Stimulated activated CD4-positive, alpha-beta T cell treated with anti-CD3 and anti-CD28 coated beads, Interleukin-1b, Interleukin-23, amount 100 ng/mL, for 1 hour (primary cell): ENCODE results near the gene CDC14A.

Source experiments
- DNase-seq, 2 donors: peaks; one replicate each; pipeline ENCODE4 v3.0.0-alpha.2; 2020; ENCODE audit warnings: low read depth in 2 of 2

CDC14A gene

GRCh38 chr1:100445565-100445964 is 93.3 kb downstream of the CDC14A start:
- DNase-seq, result no peak

DNA sequence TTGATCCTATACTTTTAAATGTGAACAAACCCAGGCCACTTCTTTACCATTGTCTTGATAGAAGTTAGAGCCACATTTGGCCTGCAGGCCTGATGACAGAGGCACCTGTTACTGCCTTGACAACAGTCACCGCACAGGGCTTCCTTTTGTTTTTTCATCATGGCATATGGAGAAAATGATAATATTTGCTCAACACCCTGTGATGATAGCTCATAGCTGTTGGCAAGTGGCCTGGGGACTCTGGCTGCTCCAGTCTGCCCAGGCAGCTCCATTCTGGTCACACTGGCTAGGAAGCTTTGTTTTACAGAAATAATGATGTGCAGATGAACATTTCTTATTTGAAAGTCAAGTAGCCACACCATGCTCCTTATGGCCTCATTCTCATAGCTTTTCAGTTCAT is 96.1 kb downstream of the CDC14A start:
- no peak for DNase-seq

- DNase-seq, result no peak
Measured at GRCh38 chr1:100449477-100449876, 97.2 kb downstream of the CDC14A start.

- no peak for DNase-seq
Measured at GRCh38 chr1:100452641-100453040, 100.3 kb downstream of the CDC14A start.

- no peak for DNase-seq
Measured at GRCh38 chr1:100455478-100456072, 103.3 kb downstream of the CDC14A start.

DNA sequence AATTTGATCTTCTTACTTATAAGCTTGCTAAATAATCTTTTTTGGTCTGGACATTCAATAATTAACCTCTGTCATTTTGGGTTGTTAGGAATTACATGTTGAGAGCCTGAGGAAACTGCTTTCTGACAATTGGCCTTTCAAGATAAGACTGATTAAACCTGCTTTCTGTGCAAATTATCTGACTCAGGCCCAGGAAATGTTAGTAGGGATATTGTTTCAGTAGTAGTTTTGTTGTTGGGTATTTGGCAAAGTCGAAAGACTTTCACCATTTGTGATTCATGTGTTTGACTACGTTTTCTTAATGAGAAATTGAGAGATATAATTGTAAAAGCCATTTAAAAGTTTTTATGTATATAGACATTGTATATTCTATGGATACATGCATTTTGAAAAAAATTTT is 104.6 kb downstream of the CDC14A start:
- DNase-seq, result no peak

DNA sequence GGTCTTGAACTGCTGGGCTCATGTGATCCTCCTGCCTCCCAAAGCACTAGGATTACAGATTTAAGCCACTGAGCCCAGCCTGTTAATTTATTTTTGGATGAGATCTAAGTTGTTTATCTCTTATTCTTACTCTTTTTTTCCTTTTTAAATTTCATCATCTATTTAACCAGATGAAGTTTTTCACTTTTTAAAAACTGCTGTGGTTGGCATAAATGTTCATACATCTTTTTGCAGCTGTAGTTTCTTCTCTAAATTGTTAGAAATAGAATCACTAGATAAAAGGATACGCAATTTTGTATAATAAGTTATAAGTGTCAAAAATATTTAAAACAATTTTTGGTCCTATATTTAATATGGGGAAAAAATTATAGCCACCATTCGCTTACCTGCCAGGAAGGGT is 105.4 kb downstream of the CDC14A start:
- DNase-seq, result no peak

- DNase-seq, result no peak
Measured at GRCh38 chr1:100458661-100459357, 106.5 kb downstream of the CDC14A start.

GRCh38 chr1:100459358-100460114 is 107.2 kb downstream of the CDC14A start:
- peak in 1 of 2 donors; percentile 37 for DNase-seq

- DNase-seq, result no peak
Measured at GRCh38 chr1:100461222-100461621, 108.9 kb downstream of the CDC14A start.

DNA sequence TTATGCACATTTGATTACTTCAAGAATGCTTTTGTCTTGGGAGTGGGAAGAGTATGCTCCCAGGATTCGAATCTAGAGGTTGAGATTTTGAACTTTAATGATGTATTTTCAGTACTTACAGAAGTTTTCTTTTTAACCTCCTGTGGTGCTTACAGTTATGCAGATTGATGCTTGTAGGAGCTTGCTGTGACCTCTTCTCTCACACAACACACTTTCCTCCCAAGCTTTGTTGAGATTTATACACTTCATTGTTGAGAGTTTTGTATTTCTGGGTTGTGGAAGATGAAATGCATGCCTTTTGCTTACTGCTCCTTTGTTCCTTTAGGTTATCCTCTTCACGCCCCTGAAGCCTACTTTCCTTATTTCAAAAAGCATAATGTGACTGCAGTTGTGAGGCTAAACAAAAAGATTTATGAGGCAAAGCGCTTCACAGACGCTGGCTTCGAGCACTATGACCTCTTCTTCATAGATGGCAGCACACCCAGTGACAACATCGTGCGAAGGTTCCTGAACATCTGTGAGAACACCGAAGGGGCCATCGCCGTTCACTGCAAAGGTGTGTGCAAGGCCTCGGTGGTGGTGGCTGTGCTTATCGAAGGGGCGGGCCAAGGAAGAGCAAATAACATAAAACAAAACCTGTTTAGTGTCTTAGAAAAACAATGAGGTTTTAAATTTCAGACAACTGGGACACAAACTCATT is 110.2 kb downstream of the CDC14A start:
- no peak for DNase-seq

DNA sequence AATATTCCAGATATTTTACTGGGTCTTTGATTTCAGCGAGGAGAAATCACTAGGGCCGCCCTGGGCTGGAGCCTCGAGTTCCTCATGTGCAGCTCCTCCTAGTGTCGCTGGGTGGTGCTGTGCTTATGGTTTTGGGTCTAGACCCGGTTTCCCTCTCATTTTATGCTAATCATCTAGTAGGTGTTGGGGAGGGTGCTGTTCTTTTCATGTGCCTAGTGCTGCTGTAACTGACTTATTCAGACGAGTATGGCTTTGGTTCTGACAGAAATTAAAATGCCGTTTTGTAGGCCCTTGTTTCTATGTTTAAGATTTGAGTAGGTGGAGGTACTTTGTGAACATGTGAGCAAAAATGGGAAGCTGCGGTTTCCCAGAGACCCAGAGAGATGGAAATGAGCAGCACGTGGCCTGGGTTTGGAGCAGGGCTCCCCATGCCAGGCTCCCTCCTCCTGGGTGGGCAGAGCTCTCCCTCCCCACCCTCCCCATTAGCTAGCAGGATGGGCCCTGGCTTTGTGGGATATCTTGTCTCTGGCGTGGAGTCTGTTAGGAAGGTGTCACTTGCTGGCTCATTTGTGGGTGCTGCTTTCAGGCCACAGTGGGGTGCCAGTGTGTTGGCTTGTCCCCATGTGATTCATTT is 111.6 kb downstream of the CDC14A start:
- DNase-seq, result peak in 1 of 2 donors; percentile 27

DNA sequence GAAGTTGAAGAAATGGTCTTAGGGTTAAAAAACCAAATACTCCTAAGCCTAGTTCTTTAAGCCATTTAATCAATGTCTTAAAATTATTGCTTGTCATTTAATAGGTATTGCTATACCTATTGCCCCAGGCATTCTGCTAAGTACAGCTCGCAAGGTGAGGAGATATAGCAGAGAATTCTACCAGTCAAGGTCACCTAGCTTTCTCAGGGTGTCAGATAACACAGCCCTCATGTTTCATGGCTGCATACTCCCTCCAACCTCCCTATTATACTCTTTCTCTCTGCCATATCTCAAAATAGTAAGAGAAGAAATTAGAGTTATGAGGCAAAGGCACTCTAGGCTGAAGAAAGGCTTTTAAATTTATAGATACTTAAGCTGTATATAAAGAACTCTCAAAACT is 117.3 kb downstream of the CDC14A start:
- no peak for DNase-seq

DNA sequence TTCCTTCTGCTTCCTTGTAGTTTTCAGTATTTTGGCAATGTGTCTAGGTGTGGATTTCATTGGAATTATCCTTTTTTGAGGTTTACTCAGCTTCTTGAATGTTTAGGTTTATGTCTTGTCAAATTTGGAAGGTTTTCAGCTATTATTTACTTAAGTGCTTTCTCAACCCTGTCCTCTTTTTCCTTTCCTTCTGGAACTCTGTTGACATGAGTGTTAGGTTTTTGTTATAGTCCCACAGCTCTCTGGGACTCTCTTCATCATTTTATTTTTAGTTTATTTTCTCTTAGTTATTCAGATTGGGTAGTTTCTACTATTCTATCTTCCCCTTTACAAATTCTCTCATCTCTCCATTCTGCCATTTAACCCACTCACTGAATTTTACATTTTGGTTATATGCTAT is 122.5 kb downstream of the CDC14A start:
- no peak for DNase-seq

GRCh38 chr1:100476735-100477290 is 124.5 kb downstream of the CDC14A start:
- DNase-seq, result no peak

- DNase-seq, result no peak
Measured at GRCh38 chr1:100478816-100479215, 126.5 kb downstream of the CDC14A start.

DNA sequence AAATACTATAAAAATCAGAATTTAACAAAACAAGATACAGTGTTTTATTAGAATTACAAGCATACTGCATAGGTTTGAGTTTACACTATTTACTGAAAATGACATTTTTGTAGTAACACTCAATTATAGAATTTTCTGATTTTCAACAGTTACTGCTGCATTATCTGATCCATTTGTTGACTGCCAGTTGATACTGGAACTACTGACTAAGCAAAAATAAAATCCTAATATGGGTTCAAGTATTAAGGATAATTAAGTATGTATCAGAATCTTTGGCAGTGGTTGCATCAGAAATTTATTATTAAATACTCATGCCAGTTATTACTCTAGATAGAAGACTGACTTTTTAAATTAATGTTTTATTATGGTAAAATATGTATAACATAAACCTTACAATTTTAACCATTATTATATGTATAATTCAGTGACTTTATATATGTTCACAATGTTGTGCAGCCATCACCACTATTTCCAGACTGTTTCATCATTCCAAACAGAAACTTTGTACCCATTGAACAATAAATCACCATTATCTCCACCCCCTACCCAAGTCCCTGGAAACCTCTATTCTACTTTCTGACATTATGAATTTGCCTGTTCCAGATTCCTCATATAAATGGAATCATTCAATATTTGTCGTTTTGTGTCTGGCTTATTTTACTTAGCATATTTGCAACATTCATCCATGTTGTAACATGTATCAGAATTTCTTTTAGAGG is 127.5 kb downstream of the CDC14A start:
- DNase-seq, result no peak

GRCh38 chr1:100481303-100481702 is 129.0 kb downstream of the CDC14A start:
- DNase-seq, result no peak

GRCh38 chr1:100482167-100482566 is 129.9 kb downstream of the CDC14A start:
- DNase-seq, result no peak

GRCh38 chr1:100482748-100483147 is 130.4 kb downstream of the CDC14A start:
- no peak for DNase-seq

- no peak for DNase-seq
Measured at GRCh38 chr1:100483230-100483629, 130.9 kb downstream of the CDC14A start.
